ENCODE data around the gene STH.

GRCh38 chr17:45951403-45951802 lies 47.6 kb upstream of the STH start:
- TF ChIP-seq BHLHE40 (IDR thresholded peaks at IDR 0.05; ENCODE audit: low read depth, low read length) = no peak
- no peak for TF ChIP-seq POLR2A (IDR thresholded peaks at IDR 0.05; ENCODE audit: low read depth, low read length)
- TF ChIP-seq CTCF (conservative IDR thresholded peaks at IDR 0.05; ENCODE audit: low read depth, low read length) = no peak
- no peak for TF ChIP-seq RAD21 (IDR thresholded peaks at IDR 0.05; ENCODE audit: low read length)

Data from IMR-90 (cell line).